Measurements from ENCODE around the gene RMND1.
A peak's percentile ranks its signal among the peaks of the same experiment; 100 is the strongest.
"Not testable (repeated sequence)": the region's sequence is repeated elsewhere in the genome, so short reads cannot be mapped to it uniquely, and the experiment has no call there.

Gene RMND1

DNA sequence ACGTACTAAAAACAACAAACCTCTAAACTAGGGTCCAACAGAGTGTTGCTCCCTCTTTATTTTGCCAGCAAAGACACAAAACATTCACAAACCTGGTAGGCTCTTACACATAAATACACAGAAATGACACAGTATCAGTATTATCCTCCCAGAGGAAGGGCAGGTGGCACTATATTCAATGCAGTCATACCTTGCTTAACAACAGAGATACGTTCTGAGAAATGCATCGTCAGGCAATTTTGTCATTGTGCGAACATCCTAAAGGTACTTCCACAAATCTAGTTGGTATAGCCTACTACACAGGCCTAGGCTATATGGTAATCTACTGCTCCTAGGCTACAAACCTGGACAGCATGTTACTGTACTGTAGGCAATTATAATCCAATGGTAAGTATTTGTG lies 70.2 kb downstream of the RMND1 start:
- DNase-seq = no peak

DNA sequence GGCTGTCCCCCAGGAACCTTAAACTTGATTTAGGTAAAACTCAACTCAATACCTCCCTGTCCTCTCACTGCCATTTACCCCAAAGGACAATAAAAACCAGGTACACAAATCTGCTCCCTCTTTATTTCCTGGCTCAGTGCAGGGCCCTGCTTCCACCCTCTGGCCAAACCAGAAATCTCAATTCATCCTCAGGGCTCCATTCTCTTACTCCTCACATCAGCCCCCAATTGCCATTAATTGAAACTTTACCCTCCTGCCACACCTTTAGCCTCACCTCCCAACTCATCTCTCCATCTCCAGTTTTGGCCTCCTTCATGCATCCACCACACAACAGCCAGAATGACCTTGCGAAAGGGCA lies 71.1 kb downstream of the RMND1 start:
- DNase-seq = no peak

DNA sequence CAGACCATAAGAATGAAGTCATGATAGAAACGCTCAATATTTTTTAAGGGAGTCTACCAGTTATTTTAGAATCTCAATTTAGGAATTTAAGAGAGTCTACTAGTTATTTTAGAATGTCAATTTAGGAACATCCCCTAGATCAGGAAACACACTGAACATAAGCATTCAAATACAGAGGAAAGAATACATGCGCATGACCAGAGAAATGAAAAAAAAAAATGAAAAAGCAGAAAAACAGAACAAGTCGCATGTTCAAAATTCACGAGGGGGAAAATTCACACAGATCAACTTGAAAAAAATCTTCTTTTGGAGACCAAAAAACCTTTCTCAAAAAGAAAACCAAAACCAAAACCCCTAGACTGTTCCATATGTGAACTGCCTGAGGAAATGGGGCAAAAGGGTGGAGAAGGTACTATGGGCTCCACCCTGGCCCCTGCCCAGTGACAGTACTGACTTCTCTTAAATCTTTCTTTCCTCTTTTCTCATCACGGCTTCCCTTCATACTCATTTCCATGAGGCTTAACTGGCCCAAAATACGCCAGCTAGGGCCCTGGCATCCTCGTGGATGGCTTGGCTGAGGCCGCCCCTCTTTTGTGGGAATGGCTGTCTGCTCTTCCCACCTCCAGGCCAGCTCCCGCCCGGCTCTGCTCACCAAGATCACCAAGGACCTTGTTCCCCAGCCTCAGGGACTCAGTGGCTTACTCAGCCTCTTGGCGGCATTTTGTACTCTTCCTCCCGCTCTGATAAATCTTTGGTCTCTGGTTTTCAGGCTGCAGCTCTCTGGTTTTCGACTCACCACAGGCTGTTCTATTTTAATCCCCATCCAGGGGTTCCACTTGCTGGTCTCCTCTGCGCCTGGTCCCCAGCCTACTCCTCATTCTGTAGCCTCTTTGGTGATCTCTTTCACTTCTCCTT lies 71.7 kb downstream of the RMND1 start:
- peak; percentile 57 for DNase-seq

DNA sequence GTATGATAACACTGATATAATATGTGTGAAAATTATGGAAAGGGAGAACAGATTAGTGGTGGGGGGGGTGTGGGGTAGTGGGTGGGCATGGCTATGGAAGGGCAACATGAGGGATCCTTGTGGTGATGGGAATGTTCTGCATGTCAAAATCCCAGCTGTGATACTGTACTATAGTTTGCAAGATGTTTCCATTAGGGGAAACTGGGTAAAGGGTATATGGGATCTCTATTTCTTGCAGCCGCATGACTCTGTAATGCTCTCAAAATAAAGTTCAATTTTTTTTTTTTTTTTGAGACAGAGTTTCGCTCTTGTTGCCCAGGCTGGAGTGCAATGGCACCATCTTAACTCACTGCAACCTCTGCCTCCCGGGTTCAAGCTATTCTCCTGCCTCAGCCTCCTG lies 74.8 kb downstream of the RMND1 start:
- no peak for DNase-seq

DNA sequence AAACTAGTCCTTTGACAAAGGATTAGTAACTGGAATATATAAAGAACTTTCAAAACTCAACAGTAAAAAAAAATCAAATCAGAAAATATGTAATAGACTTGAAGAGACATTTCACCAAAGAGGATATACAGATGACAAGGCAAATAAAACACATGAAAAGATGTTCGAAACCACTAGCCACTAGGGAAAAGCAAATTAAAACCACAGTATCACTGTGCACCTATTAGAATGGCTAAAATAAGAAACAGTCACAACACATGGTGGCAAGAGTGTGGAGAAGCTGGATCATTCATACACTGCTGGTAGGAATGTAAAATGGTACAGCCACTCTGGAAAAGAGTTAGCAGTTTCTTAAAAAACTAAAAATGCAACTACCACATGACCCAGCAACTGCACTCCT lies 75.5 kb downstream of the RMND1 start:
- DNase-seq = no peak

DNA sequence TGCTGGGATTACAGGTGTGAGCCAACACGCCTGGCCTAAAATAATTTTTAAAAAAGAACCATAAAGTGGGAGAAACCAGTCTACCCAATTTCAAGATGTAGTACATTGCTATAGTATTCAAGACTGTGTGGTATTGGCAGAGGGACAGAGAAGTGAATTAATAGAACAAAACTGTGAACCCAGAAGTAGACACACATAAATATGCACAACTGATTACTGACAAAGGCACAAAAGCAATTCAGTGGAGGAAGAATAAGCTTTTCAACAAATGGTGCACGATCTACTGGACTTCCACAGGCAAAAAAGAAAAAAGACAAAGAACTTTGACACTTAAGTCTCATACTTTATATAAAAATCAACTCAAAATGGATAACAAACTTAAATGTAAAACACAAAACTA lies 76.1 kb downstream of the RMND1 start:
- no peak for DNase-seq

DNA sequence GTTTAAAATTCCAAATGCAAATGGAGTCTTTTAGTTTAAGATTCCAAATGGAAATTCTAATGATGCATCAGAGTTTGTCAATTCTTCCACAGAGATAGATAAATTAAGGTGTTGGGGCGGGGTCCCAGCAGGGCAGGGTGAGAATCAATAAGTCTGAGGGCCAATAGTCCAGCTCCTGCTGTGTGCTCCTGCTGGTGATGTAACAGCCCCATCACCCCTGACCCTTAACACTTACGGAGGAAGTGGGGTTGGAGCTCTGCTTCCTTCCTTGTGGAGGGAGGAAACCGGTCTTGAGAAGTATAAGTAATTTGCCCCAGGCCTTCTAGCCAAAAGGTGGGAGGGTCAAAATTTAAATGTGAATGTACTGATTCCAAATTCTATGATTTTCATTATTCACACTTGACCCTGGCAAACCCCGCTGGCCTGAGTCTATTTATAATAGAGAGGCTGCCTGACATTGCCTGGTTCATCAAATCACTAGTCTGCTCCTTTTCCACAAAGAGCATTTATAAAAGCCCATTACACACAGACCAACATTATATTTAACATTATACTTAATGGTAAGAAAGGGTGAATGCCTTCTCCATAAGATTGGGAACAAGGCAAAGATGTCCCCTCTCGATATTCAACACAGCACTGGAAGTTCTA lies 77.8 kb downstream of the RMND1 start:
- peak; percentile 74 for DNase-seq

DNA sequence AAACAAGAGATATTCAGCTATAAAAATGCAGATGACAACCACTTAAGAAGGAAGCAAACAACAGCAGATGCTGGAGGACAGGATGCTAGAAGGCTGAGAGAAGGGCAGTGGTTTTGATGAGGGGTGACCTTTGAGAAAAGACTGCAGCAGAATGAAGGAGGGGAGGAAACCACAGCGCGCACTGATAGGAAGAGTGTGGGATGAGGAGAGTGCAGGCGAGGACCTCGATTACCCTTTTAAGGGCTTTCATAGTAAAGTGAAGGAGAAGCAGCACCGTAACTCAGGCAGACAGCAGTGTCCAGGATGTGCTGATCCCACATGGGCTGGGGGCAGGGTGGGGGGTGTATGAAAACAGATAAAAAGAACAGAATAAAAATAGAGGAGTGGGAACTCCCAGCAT lies 79.8 kb downstream of the RMND1 start:
- DNase-seq = no peak

DNA sequence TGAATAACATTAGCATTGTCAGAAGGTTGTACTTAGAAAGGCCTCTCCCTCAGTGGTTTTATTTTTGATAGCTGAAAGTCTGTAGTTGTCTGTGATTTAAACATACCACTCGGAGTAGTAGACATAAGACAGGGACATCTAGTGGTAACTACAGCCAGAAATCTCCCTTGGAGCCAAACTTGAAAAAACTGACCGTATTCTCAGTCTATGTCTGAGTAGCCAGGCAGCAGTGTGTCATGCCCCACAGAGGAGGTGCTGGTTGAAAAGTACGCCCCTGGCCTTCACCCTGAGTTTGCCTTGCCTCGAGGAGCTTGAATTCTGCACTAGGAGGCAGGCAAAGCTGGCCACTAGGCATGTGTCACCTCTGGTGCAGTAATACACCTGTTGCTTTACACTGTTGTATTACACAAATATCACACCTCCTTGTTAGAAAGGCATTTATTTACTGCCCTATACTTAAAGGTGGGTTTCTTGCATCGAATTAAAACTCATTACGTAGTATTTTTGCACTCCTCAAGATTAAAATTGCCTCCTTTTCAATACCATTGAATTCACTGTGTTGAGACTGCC lies 81.3 kb downstream of the RMND1 start:
- no peak for DNase-seq

DNA sequence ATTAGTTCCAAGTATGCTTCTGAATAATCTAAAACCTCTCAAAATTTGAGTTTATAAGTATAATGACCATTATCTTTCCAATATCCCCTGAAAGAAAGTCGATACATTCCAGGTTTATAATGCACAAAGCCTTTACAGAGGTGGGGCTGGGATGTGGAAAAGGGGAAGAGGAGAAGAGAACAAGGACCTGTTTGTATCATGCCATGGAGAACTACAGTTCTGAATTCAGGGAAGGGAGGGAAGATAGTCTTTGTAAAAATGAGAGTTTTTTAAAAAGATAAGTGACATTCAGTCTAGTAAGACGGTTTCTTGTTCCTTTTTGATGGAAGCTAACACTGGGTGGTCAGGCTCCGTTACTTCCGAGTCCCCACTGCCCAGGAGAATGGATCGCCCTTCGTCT lies 86.7 kb downstream of the RMND1 start:
- DNase-seq = no peak

DNA sequence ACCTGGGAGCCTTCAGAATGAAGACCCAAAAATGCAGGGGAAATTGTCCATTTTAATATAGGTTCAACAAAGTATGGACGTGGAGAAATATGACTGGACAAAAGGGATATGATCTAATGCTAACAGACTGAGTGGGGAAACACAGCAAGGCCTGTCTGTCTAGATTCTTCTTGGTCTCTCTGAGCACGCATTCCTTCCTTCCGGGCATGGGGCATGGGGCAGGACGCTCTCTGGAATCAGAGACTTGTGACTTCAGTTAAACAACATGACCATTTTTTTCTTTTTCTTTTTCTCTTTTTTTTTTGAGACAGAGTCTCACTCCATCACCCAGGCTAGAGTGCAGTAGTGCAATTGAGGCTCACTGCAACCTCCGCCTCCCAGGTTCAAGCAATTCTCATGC lies 92.4 kb downstream of the RMND1 start:
- DNase-seq = no peak

DNA sequence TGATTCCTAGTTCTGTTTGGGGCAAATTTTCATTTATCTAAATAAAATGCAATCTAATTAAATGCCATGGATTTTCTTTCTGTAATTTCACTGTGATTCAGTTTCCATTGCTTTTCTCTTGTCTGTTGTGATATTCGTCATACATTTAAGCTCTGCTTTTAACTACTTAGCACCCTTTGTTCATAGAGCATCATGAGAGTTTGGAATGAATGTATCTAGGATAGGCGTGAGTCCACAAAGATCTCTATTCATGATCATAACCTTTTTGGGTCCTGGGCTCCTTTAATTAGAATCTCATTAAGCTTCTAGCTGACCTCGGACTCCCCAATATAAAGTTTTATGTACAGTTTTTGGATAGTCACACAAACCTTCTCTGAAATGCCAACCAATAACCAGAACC lies 93.5 kb downstream of the RMND1 start:
- no peak for DNase-seq

DNA sequence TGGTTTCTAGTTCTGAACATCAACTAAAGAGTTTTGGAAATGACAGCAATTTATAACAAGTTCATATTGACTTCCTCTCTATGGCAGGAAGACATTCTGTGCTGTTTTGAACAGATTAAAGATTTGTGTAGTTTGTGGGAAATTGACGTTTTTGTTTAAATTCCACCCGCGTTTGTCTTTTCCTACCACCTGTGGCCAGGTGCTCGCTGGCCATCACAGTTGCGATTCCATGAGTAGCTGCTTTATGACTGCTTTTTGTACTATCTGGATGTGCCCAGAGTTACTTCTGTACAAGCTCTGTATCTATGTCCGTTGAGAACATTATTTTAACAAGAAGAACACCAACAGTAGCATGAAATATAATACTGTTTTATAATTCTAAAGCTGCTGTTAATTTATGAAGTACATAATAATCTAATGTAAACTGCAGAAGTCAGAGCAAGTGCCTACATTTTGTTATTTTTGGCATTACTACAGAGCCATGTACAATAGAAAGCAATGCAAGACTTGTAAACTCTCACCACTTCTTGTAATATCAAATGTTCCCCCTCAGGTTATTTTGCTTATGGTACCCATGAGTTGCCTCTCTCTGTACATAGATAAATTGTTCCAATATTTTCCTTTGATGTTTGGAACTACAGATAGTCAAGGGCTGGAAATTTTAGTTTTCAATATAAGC lies 94.0 kb downstream of the RMND1 start:
- no peak for DNase-seq

DNA sequence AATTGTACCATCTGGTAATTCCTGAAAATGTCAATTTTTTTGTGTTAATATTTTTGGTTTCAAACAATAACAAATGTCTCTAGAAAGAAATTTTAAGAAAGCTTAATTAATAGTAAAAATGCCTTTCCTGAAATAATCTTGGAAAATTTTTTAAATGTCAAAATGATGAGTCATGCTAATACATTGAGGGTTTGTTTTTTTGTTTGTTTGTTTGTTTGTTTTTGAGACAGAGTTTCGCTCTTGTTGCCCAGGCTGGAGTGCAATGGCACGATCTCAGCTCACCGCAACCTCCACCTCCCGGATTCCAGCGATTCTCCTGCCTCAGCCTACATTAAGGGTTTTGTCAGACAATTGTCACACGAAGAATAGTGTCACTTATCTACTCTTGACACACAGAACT lies 94.9 kb downstream of the RMND1 start:
- not testable (repeated sequence) for DNase-seq

All from islet precursor cell (in vitro differentiated cells).